Breast epithelium (tissue), 4 donors: Measurements from ENCODE around the gene ETNK1. TPM values are rescaled to one million over a fixed set of nuclear protein-coding genes. Genes with fewer than 3 reads are reported as not detected.
A peak's percentile ranks its signal among the peaks of the same experiment; 100 is the strongest.

ENCODE experiments used
- DNase-seq, 2 donors: peaks; one replicate each; pipeline ENCODE4 v3.0.0-alpha.2; 2019; ENCODE audit warnings: low spot score in 2 of 2
- H3K27ac ChIP-seq, 2 donors: fragments of 200-600 bp; sonication (generic) in 1 of 2; one replicate each; pipeline ENCODE4 v1.5.1; 2016 to 2019; ENCODE audit warnings: mild to moderate bottlenecking in 1 of 2
- H3K27me3 ChIP-seq, 2 donors: fragments of 200-600 bp; sonication (generic) in 1 of 2; one replicate each; pipeline versions ENCODE4 v1.5.1 to v1.6.0; 2017 to 2019; ENCODE audit warnings: control low read depth in 1 of 2, mild to moderate bottlenecking in 1 of 2
- H3K36me3 ChIP-seq: fragments of 200-600 bp; one replicate; pipeline ENCODE4 v1.5.1; 2019
- H3K4me1 ChIP-seq, 2 donors: fragments of 200-600 bp; sonication (generic); one replicate each; pipeline ENCODE4 v1.5.1; 2016 to 2019; ENCODE audit warnings: control low read depth in 1 of 2
- H3K4me3 ChIP-seq, 3 donors: fragments of 200-600 bp; sonication (generic); 1 replicate in 2 of 3; 2 replicates in 1 of 3; pipeline ENCODE4 v1.5.1; 2016 to 2019; ENCODE audit warnings: mild to moderate bottlenecking in 3 of 3, moderate library complexity in 2 of 3
- H3K9me3 ChIP-seq, 2 donors: fragments of 200-600 bp; sonication (generic) in 1 of 2; one replicate each; pipeline ENCODE4 v1.5.1; 2016 to 2019; ENCODE audit warnings: control low read depth in 1 of 2
- CTCF ChIP-seq, 3 donors: fragments of 450-650 bp; IDR thresholded peaks; one replicate each; pipeline ENCODE4 v1.5.1; 2016 to 2017; ENCODE audit warnings: antibody characterized with exemption in 3 of 3, mild to moderate bottlenecking in 3 of 3, moderate library complexity in 3 of 3
- POLR2A ChIP-seq: fragments of 450-650 bp; IDR thresholded peaks from one replicate; pipeline ENCODE4 v1.6.1; 2016; ENCODE audit warnings: antibody characterized with exemption, mild to moderate bottlenecking, moderate library complexity
- POLR2AphosphoS5 ChIP-seq, 3 donors: sonication (generic); formaldehyde crosslinking; IDR thresholded peaks; one replicate each; pipeline ENCODE4 v1.6.1; 2017; ENCODE audit warnings: antibody characterized with exemption in 3 of 3
- intact Hi-C: fragments of 100-400 bp; cut with DNase I; formaldehyde crosslinking; loops from one replicate; pipeline ENCODE4 v1.15.1; 2023; ENCODE audit warnings: low total_unique reads
- total RNA-seq, 3 donors: library from RNA; depleted of rRNA; stranded (reverse); fragments of >200 nt; gene quantifications; one replicate each; pipeline ENCODE4 v1.1.0, GENCODE V29; 2016

Gene ETNK1
- total RNA-seq = 10 to 100 TPM; 26.2 to 67.0 (median 44.6) TPM

GRCh38 chr12:22624870-22625761, at the start of gene ETNK1:
ETNK1 (plus strand) TSS chr12:22625171; CDS start chr12:22625431, 260 bp downstream.
- no peaks in the 10 kb centered on the region for H3K9me3 ChIP-seq
- H3K36me3 ChIP-seq = no peaks in the 10 kb centered on the region
- peak within 1 kb of the TSS; percentile 98 to 100 for H3K27ac ChIP-seq
- peak within 1 kb of the TSS; percentile 87 to 97 (median 89) for H3K4me3 ChIP-seq
- H3K27me3 ChIP-seq = no peaks in the 10 kb centered on the region
- DNase-seq = peak; percentile 95
- TF ChIP-seq CTCF (IDR thresholded peaks at IDR 0.05) (no peak), POLR2A (peak; percentile 94), POLR2AphosphoS5 (IDR thresholded peaks at IDR 0.05) (peak; percentile 91 to 97 (median 95))
- intact Hi-C loops = no loop called here
- H3K4me1 ChIP-seq = no peaks in the 10 kb centered on the region

- TF ChIP-seq POLR2AphosphoS5 (IDR thresholded peaks at IDR 0.05) (no peak), CTCF (IDR thresholded peaks at IDR 0.05) (no peak), POLR2A (no peak)
- H3K9me3 ChIP-seq = no peaks in the 10 kb centered on the region
- no peaks in the 10 kb centered on the region for H3K36me3 ChIP-seq
- H3K27ac ChIP-seq = no peak overlapping the region
- H3K4me3 ChIP-seq = no peak overlapping the region
- DNase-seq = no peak
- intact Hi-C loops = loop anchor here (5.0 kb wide), 1 partner anchor 609 kb away; no protein-coding TSS in a partner anchor
- H3K4me1 ChIP-seq = no peaks in the 10 kb centered on the region
- H3K27me3 ChIP-seq = no peaks in the 10 kb centered on the region
Measured at GRCh38 chr12:22576065-22576464, 48.9 kb upstream of the ETNK1 start.

GRCh38 chr12:22576473-22576872, 48.5 kb upstream of the ETNK1 start:
- Histone ChIP-seq H3K4me1 (no peaks in the 10 kb centered on the region), H3K4me3 (no peak overlapping the region), H3K36me3 (no peaks in the 10 kb centered on the region), H3K9me3 (no peaks in the 10 kb centered on the region), H3K27me3 (no peaks in the 10 kb centered on the region), H3K27ac (no peak overlapping the region)
- intact Hi-C loops = loop anchor here (5.0 kb wide), 1 partner anchor 609 kb away; no protein-coding TSS in a partner anchor
- no peak for DNase-seq
- TF ChIP-seq POLR2A (no peak), POLR2AphosphoS5 (IDR thresholded peaks at IDR 0.05) (no peak), CTCF (IDR thresholded peaks at IDR 0.05) (no peak)

- Histone ChIP-seq H3K4me1 (no peaks in the 10 kb centered on the region), H3K27me3 (no peaks in the 10 kb centered on the region), H3K36me3 (no peaks in the 10 kb centered on the region), H3K4me3 (no peak overlapping the region), H3K9me3 (no peaks in the 10 kb centered on the region), H3K27ac (no peak overlapping the region)
- intact Hi-C loops = loop anchor here (5.0 kb wide), 1 partner anchor 610 kb away; no protein-coding TSS in a partner anchor
- TF ChIP-seq POLR2A = no peak
- TF ChIP-seq CTCF (IDR thresholded peaks at IDR 0.05) = no peak
- no peak for TF ChIP-seq POLR2AphosphoS5 (IDR thresholded peaks at IDR 0.05)
- DNase-seq = no peak
Measured at GRCh38 chr12:22577667-22578066, 47.3 kb upstream of the ETNK1 start.

- intact Hi-C loops = loop anchor here (5.0 kb wide), 1 partner anchor 611 kb away; no protein-coding TSS in a partner anchor
- Histone ChIP-seq H3K4me3 (no peak overlapping the region), H3K9me3 (no peaks in the 10 kb centered on the region), H3K4me1 (no peaks in the 10 kb centered on the region), H3K36me3 (no peaks in the 10 kb centered on the region), H3K27me3 (no peaks in the 10 kb centered on the region), H3K27ac (no peak overlapping the region)
- DNase-seq = no peak
- TF ChIP-seq POLR2AphosphoS5 (IDR thresholded peaks at IDR 0.05) (no peak), POLR2A (no peak), CTCF (IDR thresholded peaks at IDR 0.05) (no peak)
Measured at GRCh38 chr12:22578328-22578727, 46.6 kb upstream of the ETNK1 start.
